ENCODE measurements around the gene SUN2. TPM values are rescaled to one million over a fixed set of nuclear protein-coding genes. Genes with fewer than 3 reads are reported as not detected.

The SUN2 gene
- total and polyA plus RNA-seq, 2 of the 13 experiments (the other 11 are each of a cell fraction or from before 2014, with no cell fraction given), result 45.6 to 56.6 TPM

DNA sequence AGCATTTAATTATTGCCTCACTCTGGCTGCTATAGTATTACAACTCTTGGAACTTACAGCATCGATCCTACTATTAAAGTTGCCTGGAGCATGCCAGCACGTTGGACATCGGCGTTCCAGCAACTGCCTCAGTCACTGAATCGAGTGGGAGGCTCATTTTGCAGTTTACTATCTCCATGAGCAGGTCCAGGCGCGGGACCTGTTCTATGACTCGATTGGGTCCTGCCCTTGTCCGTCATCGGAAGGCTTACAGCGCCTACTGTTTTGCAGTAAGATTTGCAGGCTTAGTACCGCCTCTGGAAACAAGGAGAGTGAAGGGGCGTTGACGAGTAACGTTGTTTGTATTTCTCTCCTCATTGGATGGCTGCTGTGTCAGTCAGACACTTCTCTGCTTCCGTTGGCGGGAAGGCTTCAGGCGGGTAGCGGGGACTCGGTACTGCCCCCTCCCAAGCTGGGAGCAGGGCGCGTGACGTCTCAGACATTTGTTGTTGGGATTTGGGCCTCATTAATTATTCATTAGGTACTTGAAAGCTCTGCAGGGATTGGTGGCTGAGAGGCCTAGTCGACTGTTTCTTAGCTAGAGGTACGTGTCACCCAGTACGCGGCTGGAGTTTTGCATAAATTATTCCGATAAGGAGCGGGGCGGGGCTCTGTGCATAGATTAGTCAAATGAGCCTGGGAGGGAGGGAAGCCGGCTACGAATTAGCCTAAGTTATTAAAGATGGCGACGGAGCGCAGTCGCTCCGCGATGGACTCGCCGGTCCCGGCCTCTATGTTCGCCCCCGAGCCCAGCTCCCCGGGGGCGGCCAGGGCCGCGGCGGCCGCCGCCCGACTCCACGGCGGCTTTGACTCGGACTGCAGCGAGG lies 50.3 kb downstream of the SUN2 start, which contains the start of gene GTPBP1 (continued):
- TF ChIP-seq, protein P1, sequence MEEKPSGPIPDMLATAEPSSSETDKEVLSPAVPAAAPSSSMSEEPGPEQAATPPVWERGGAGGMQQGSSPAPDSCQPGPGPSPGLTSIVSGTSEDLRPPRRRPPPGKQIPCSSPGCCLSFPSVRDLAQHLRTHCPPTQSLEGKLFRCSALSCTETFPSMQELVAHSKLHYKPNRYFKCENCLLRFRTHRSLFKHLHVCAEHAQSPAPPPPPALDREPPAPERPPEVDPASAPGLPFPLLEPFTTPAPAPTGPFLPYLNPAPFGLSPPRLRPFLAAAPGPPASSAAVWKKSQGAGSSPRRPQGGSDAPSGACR (CRISPR knock-in tag; IDR thresholded peaks at IDR 0.05), result no peak
- TF ChIP-seq ZSCAN20 (CRISPR knock-in tag; IDR thresholded peaks at IDR 0.05; ENCODE audit: borderline replicate concordance), result no peak
- TF ChIP-seq ZFP82 (CRISPR knock-in tag; IDR thresholded peaks at IDR 0.05; ENCODE audit: borderline replicate concordance), result no peak
- TF ChIP-seq, protein P2, sequence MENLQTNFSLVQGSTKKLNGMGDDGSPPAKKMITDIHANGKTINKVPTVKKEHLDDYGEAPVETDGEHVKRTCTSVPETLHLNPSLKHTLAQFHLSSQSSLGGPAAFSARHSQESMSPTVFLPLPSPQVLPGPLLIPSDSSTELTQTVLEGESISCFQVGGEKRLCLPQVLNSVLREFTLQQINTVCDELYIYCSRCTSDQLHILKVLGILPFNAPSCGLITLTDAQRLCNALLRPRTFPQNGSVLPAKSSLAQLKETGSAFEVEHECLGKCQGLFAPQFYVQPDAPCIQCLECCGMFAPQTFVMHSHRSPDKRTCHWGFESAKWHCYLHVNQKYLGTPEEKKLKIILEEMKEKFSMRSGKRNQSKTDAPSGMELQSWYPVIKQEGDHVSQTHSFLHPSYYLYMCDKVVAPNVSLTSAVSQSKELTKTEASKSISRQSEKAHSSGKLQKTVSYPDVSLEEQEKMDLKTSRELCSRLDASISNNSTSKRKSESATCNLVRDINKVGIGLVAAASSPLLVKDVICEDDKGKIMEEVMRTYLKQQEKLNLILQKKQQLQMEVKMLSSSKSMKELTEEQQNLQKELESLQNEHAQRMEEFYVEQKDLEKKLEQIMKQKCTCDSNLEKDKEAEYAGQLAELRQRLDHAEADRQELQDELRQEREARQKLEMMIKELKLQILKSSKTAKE (CRISPR knock-in tag; IDR thresholded peaks at IDR 0.05; ENCODE audit: borderline replicate concordance), result no peak
- TF ChIP-seq MEF2D (CRISPR knock-in tag; IDR thresholded peaks at IDR 0.05), result no peak
- no peak for TF ChIP-seq ZNF12 (CRISPR knock-in tag; IDR thresholded peaks at IDR 0.05)
- TF ChIP-seq, protein P3, sequence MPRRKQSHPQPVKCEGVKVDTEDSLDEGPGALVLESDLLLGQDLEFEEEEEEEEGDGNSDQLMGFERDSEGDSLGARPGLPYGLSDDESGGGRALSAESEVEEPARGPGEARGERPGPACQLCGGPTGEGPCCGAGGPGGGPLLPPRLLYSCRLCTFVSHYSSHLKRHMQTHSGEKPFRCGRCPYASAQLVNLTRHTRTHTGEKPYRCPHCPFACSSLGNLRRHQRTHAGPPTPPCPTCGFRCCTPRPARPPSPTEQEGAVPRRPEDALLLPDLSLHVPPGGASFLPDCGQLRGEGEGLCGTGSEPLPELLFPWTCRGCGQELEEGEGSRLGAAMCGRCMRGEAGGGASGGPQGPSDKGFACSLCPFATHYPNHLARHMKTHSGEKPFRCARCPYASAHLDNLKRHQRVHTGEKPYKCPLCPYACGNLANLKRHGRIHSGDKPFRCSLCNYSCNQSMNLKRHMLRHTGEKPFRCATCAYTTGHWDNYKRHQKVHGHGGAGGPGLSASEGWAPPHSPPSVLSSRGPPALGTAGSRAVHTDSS (CRISPR knock-in tag; conservative IDR thresholded peaks at IDR 0.05), result no peak
- TF ChIP-seq ATF7 (IDR thresholded peaks at IDR 0.05), result no peak
- TF ChIP-seq ATF7 (CRISPR knock-in tag; IDR thresholded peaks at IDR 0.05), result no peak
- TF ChIP-seq, protein P4, sequence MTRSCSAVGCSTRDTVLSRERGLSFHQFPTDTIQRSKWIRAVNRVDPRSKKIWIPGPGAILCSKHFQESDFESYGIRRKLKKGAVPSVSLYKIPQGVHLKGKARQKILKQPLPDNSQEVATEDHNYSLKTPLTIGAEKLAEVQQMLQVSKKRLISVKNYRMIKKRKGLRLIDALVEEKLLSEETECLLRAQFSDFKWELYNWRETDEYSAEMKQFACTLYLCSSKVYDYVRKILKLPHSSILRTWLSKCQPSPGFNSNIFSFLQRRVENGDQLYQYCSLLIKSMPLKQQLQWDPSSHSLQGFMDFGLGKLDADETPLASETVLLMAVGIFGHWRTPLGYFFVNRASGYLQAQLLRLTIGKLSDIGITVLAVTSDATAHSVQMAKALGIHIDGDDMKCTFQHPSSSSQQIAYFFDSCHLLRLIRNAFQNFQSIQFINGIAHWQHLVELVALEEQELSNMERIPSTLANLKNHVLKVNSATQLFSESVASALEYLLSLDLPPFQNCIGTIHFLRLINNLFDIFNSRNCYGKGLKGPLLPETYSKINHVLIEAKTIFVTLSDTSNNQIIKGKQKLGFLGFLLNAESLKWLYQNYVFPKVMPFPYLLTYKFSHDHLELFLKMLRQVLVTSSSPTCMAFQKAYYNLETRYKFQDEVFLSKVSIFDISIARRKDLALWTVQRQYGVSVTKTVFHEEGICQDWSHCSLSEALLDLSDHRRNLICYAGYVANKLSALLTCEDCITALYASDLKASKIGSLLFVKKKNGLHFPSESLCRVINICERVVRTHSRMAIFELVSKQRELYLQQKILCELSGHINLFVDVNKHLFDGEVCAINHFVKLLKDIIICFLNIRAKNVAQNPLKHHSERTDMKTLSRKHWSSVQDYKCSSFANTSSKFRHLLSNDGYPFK (CRISPR knock-in tag; IDR thresholded peaks at IDR 0.05; ENCODE audit: borderline replicate concordance), result no peak; the same call in 1 of the 2 replicates
- no peak for TF ChIP-seq ZNF558 (CRISPR knock-in tag; IDR thresholded peaks at IDR 0.05; ENCODE audit: borderline replicate concordance)
- TF ChIP-seq, protein P5, sequence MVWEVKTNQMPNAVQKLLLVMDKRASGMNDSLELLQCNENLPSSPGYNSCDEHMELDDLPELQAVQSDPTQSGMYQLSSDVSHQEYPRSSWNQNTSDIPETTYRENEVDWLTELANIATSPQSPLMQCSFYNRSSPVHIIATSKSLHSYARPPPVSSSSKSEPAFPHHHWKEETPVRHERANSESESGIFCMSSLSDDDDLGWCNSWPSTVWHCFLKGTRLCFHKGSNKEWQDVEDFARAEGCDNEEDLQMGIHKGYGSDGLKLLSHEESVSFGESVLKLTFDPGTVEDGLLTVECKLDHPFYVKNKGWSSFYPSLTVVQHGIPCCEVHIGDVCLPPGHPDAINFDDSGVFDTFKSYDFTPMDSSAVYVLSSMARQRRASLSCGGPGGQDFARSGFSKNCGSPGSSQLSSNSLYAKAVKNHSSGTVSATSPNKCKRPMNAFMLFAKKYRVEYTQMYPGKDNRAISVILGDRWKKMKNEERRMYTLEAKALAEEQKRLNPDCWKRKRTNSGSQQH (CRISPR knock-in tag; IDR thresholded peaks at IDR 0.05; ENCODE audit: low read depth), result 0 out of 2 replicates have a peak, but pooled peaks have one; percentile 26
- TF ChIP-seq HMG20A (CRISPR knock-in tag; IDR thresholded peaks at IDR 0.05; ENCODE audit: borderline replicate concordance), result peak; percentile 23; the same call in 1 of the 2 replicates
- TF ChIP-seq SP140L (CRISPR knock-in tag; IDR thresholded peaks at IDR 0.05; ENCODE audit: borderline replicate concordance), result no peak
- no peak for TF ChIP-seq SUZ12 (IDR thresholded peaks at IDR 0.05; ENCODE audit: low read depth, low read length)
- TF ChIP-seq, protein P6, sequence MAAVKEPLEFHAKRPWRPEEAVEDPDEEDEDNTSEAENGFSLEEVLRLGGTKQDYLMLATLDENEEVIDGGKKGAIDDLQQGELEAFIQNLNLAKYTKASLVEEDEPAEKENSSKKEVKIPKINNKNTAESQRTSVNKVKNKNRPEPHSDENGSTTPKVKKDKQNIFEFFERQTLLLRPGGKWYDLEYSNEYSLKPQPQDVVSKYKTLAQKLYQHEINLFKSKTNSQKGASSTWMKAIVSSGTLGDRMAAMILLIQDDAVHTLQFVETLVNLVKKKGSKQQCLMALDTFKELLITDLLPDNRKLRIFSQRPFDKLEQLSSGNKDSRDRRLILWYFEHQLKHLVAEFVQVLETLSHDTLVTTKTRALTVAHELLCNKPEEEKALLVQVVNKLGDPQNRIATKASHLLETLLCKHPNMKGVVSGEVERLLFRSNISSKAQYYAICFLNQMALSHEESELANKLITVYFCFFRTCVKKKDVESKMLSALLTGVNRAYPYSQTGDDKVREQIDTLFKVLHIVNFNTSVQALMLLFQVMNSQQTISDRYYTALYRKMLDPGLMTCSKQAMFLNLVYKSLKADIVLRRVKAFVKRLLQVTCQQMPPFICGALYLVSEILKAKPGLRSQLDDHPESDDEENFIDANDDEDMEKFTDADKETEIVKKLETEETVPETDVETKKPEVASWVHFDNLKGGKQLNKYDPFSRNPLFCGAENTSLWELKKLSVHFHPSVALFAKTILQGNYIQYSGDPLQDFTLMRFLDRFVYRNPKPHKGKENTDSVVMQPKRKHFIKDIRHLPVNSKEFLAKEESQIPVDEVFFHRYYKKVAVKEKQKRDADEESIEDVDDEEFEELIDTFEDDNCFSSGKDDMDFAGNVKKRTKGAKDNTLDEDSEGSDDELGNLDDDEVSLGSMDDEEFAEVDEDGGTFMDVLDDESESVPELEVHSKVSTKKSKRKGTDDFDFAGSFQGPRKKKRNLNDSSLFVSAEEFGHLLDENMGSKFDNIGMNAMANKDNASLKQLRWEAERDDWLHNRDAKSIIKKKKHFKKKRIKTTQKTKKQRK (IDR thresholded peaks at IDR 0.05; ENCODE audit: low read length), result peak; percentile 68

Data from HepG2 (cell line).